Activated CD4-positive, CD25-positive, alpha-beta regulatory T cell treated with anti-CD3 and anti-CD28 coated beads, Interleukin-2, amount 50 U/mL, for 16 hours (primary cell): ENCODE data around the gene GXYLT1.
"Not testable (repeated sequence)": the region's sequence is repeated elsewhere in the genome, so short reads cannot be mapped to it uniquely, and the experiment has no call there.

Experiments used
- DNase-seq: peaks from one replicate; pipeline ENCODE4 v3.0.0-alpha.2; 2020; ENCODE audit warnings: low read depth, low spot score

Gene GXYLT1

DNA sequence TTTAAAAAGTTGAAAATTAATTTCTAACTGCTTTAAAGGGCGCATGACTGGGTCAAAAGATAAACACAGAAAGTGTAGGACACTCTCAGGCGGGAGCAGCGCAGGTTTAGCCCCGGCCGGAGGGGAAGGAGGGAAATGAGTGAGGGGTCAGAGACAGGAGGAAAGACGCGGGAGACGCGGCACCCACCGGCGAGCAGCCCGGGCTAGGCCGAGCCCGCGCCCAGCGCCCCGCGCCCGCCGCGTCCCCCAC lies 591 bp downstream of the GXYLT1 start:
- no peak for DNase-seq

DNA sequence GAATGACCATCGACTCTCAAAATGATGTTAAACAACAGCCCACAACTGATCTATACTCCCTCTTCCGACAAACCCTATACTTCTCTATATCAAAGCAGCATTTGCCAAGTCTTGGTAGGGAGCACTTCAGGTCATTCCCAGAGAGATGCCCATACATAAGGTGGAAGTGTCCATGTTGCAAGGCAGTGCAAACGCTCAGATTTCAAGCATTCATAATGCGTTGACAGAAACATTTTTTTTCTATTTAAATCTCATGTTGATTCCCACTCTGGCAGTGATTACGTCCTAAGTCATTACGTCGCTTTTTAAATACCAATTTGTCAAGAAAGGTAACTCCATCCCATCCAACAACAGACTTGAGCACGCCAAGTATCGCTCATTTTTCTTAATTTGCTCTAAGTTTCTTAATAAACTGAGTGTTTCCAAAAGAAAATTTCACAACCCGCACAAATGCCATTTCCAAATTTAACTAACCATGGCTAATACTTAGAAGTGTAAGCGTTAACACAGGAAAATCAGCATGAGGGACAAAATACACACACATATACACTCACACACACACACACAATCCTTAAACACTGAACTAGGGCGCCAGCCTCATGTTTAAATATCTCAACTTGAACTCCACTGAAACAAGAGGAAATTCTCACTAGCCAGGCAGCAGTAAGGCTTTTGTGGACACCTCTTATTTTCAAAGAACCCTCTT lies 1.1 kb downstream of the GXYLT1 start:
- no peak for DNase-seq

DNA sequence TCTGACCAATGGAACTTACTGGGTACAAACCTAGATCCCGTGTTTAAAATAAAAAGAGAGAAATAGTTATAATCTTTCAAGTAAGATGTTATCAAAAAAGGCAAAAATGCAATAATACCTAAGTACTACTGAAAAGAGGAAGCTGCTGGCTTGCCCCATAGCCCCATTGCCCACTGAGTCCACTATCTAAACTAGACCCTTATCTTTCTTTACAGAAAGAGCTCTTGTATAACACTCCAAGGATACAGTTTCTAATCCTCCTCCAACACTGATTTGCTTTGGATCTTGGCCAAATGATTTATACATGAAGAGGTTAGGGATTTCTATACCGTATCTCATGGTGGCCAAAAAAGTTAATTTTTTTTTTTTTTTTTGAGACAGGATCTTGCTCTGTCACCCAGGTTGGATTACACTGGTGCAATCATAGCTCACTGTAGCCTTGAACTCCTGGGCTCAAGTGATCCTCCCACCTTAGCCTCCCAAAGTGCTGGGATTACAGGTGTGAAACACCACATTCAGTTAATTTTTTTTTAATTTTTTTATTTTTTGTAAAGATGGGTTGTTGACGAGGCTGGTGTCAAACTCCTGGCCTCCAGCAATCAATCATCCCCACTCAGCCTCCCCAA lies 2.6 kb downstream of the GXYLT1 start:
- DNase-seq = no peak

DNA sequence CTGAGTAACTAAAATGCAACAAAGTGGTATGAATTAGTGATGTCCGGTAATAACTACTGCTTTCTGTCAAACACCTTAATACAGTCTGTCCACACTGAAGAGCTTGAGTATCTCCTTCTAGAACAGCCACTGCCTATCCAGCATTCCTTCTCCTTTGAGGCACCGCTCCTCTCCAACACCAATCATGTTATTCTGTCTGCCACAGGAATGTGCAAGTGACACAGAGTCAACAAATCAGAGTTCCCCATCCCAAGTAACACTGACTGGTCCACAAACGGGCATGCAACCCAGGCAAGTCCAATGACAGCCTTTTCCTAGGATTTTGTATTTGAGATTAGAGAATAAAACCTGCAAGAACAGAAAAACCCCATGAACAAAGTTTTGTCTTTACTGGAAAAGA lies 3.8 kb downstream of the GXYLT1 start:
- DNase-seq = no peak

DNA sequence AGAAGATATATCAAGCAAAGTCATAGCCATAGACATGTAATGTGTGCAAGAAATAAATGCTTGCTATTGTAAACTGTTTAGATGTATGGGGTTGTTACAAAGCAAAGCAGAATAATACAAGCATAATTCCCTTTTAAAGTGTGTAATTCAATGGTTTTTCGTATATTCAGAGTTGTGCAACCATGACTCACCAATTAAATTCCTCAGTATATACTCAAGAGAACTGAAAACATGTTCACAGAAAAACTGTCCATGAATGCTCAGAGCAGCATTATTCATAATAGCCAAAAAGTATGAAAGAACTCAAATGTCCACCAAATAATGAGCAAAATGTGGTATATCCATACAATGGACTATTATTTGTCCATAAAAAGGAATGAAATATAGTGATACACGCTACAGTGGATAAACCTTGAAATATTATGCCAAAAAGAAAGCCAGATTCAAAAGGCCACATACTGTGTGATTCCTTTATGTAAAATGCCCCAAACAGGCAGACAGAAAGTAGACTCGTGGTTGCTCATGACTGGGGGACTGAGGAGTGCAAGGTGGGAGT lies 9.3 kb downstream of the GXYLT1 start:
- no peak for DNase-seq

DNA sequence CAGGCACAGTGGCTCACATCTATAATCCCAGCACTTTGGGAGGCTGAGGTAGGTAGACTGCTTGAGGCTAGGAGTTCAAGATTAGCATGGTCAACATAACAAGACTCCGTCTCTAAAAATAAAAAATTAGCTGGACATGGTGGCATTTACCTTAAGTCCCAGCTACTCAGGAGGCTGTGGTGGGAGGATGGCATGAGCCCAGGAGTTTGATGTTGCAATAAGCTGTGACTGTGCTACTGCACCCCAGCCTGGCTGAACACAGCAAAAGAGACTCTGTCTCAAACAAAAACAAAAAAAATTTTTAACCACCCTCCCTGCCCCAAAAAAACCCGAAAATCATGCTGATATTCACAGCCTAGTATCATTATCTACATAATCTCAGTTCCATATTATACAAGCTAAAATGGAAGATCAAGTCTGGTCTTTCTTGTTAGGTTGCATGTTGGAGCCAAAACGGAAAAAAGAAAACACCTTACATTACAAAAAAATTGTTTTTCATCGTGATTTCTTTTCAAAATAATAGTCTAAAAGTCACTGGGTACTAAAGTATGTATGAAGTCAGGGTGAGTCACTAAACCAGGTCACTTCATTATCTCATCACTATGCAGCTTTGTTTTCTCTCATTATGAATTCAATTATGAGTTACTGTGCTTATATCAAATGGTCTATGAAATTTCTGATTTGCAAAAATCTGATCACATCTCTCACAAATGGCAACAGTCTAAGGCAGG lies 13.8 kb downstream of the GXYLT1 start:
- DNase-seq = no peak

DNA sequence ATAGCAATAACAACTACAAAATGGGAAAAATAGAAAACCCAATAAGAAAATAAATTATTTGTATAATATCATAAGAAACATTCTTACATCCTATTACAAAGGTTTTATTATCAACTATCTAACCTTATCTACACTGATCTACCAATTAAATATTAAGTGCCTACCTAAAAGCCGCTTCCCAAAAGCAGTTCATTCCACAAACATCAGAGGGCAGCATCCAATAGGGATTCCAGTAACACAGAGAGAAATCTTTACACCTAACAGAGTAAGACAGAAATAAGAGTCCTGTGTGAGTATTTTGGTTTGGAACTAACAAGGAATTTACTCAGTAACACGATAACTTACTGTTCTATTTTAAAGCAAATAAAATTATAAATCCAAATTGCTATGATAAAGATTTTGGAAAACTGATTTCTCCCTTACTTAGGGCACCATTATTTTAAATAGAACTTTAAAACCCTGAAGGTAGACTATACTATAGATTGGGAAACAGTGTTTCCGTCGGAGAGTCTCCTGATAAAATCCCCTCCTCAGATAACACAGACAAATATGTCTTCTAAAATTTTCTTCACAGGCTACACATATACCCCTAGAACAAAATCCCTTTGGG lies 15.0 kb downstream of the GXYLT1 start:
- no peak for DNase-seq

DNA sequence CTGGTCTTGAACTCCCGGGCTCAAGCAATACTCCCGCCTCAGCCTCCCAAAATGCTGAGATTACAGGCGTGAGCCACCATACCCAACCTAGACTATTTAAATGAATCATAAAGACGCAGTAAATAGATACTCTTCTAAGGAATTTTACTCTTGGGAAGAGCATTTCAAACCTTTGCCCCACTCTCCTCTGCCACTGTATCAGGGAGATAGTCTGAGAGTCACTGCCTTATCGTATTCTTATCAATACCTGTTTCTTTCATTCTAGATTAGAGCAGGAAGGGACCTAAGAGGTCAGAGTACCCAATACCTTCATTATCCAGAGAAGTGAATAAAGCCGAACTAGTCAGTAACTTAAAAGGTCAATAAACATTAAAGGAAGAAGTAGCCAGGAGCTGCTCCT lies 15.8 kb downstream of the GXYLT1 start:
- no peak for DNase-seq

DNA sequence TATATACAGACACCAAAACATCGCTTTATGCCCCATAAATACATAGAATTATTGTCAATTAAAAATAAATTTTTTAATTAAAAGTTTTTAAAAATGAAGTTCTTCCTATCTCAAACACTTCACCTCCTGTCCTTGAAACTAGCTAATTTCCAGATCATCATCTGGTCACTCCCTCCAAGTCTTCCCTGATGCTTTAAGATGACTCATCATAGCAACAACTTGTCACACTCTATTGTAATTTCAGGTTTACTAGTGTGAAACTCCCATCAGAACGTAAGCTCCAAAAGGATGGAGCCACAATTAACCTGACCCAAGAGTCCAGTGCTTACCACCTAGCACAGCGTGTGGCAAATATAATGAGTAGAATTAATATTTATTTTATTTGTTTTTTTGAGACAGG lies 16.3 kb downstream of the GXYLT1 start:
- no peak for DNase-seq

DNA sequence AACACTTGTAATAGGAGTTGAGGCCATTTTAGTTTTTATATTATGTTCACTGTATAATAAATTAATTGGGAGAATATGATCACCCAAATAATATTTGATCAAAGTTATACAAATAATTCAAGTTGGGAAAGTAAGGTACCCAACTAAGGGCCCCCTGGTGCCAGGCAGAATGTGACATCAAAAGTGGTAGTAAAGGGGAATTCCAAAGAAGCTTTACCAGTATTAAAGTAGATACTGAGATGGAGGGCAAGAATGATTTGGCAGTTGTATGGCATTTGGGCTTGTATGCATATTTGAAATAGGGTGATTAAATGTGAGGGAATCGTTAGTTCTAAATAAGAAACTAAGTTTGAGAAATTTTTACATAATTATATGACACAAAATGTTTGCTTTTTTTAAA lies 17.7 kb downstream of the GXYLT1 start:
- no peak for DNase-seq

DNA sequence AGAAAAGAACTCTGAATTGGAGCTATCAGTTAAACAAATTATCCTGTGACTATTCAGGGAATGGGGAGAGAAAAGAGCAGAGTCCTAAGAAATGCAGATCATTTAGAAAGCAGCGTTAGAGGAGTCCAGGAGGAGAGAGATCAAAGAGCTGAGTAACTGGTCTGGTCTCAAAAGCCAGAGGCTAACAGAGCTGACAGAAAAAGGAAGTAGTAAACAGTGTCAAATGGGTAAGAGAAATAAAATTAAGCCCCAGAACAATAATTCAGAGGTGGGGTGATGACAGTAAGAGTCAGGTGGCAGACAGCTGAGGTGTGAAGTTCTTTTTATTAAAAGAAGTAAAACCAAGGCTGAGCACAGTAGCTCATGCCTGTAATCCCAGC lies 19.3 kb downstream of the GXYLT1 start:
- DNase-seq = no peak

DNA sequence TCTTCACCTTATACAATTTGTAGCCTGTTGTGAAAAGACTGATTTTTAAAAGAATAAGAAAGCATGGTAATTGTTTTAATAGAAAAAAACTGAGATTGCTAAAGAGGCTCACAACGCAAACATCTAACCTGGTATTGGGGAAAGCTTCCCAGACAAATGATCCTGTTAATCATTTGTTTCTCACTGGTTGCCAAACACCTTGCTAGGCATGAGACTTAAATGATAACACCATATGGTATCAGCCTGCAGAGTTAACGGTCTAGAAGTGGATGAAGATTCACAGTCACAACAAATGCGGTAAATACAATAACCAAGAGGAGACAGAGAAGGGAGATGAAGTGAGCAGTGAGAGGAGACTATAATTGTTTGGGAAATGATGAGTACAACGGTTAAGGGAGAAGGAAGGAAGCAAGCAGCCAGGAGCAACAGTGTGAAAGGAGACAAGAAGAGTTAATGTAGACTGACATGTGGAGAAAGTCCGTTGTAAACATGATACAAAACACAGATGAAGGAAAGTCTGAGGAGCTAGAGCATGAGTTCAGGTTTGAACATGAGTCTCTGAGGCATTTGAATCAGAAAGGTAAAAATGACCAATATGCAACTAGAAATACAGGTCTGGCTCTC lies 19.8 kb downstream of the GXYLT1 start:
- DNase-seq = no peak

DNA sequence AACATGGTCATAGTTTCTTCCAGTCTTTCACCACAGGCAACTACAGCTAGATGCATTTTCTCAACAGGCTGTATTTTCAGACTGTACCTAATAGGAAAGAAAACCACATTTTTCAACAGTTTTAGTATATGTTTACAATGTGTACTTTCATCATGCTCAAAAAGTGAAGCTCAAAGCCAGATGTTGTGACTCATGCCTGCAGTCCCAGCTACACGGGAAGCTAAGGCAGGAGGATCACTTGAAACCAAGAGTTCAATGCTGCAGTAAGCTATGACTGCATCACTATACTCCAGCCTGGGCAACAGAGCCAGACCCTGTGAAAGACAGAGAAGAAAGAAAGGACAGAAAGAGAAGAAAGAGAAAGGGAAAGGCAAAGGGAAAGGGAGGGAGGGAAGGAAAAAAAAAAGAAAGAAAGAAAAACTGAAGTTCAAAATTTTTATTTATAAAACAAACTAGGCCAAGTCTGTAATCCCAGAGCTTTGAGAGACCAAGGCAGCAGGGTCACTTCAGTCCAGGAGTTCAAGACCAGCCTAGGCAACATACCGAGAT lies 25.5 kb downstream of the GXYLT1 start:
- DNase-seq = no peak

DNA sequence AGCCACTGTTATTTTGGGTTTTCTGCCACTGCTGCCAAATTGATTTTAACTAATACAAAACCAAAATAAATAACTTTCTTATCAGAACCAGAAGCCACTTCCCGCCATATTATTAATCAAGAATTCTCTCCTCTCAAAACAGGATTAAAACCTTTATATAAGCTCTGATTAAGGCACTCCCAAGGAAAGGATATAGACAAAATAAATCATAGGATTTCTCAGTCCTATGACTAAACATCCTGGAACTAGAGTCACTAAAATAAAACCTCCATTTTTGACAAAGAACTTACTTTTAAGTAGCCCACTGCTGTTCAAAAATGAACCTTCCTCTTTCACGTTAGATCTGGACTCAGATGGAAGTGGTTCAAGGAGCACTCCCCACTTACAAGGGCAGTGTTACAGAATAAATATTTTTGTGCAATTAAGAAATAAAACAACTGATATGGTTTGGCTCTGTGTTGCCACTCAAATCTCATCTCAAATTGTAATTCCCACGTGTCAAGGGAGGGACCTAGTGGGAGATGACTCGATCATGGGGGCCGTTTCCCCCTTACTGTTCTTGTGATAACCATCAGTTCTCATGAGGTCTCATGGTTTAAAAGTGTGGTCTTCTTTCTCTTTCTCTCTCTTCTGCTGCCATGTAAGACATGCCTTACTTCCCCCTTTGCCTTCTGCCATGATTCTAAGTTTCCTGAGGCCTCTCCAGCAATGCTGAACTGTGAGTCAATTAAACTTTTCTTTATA lies 26.4 kb downstream of the GXYLT1 start:
- no peak for DNase-seq

DNA sequence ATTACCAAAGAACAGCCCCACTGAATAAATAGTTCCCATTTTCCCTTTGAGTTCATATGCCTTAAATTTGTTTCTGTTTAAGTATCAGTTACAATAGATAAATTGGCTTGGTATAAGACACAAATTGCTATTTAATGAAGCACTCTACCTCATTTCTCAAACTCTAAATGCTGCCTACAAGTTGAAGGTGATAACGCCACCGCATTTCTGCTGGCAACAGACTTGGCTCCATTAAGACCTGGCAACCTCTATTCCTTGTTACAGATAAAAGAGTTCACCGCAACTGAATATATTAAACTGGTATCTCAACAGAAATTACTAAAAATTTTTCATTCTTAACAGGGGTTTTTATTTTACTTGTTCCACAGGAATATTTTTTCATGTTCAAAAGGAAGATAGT lies 35.6 kb downstream of the GXYLT1 start:
- no peak for DNase-seq

DNA sequence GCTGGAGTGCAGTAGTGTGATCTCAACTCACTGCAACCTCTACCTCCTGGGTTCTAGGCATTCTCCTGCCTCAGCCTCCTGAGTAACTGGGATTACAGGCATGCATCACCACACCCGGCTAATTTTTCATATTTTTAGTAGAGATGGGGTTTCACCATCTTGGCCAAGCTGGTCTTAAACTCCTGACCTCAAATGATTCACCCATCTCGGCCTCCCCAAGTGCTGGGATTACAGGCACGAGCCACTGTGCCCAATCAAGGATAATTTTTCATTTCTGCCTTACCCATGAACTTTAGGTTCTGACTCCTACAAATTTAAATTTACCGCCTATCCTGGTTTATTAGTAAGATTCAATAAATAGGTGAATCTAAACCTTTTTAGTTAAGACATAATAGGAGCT lies 37.9 kb downstream of the GXYLT1 start:
- not testable (repeated sequence) for DNase-seq

DNA sequence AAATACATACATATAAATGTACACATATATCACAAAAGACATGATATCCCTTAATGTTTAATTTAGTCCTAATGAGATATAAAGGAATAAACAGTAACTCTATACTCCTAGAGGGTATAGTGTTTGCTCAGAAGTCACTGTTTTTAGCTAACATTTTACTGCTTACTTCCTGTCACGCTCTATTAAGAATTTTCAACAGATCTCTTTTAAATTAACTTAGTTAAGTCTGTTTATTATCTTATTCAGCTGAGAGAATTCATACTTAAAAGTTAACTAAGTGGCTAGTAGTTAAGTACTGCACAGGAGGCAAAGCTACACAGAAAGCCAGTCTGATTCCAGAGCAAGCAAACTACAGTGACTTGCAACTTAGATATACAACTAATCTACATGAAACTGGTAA lies 39.9 kb downstream of the GXYLT1 start:
- no peak for DNase-seq

DNA sequence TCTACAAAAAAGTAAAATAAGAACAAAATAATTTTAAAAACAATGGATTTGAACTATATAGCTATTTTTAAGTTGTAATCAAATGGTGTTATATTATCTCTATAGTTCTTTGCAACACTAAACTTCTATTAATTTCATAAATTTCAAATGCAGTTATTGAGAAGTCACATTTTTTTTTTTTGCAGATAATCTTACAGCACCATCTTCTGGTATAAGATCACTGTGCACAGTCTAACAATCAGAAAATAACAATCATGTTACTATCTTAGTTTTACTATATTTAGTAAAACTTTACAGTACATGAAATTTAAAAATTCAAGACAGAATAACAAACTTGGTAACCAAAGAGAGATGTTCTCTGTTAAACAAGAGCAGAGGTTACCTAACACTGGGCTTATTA lies 40.6 kb downstream of the GXYLT1 start:
- DNase-seq = no peak

DNA sequence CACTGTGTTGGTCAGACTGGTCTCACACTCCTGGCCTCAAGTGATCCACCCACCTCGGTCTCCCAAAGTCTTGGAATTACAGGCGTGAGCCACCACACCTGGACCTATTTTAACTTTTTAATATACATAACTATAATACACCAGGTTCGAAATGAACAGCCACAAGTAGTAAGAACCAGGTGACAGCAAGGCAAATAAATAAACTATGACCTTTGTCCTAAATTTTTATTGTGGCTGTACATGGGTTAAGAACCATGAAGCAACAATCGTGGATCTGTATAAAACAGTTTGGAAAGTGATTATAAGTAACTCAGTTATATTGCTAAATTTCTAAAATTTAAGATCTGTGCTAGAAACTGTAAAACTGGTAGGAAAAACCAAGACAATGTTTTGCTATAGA lies 41.5 kb downstream of the GXYLT1 start:
- no peak for DNase-seq

DNA sequence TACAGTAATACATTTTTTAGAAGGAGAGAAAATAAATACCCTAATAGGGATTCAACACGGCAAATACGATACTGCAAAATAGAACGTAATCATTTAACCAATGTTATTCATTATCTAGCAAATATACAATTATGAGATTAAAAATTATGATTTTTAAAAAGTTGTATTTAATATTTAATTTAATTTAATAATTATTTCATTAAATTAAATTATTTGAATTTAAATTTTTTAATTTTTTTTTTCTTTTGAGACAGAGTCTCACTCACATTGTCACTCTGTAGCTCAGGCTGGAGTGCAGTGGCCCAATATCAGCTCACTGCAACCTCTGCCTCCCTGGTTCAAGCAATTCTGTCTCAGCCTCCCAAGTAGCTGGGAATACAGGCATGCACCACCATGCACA lies 42.0 kb downstream of the GXYLT1 start:
- DNase-seq = no peak

DNA sequence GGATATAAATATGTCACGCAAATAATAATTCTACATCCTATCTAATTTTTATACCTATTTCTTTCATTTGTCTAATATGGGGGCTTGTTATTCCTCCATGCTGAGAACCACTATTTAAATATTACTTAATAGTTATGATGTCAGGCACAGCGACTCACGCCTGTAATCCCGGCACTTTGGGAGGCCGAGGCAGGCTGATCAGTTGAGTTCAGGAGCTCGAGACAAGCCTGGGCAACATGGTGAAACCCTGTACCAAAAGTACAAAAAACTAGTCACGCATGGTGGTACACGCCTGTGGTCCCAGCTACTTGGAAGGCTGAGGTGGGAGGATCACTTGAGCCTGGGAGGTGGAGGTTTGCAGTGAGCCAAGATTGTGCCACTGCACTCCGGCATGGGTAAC lies 45.2 kb downstream of the GXYLT1 start:
- no peak for DNase-seq
